ENCODE data around the gene OTX1.
A peak's percentile ranks its signal among the peaks of the same experiment; 100 is the strongest.
"Not testable (repeated sequence)": the region's sequence is repeated elsewhere in the genome, so short reads cannot be mapped to it uniquely, and the experiment has no call there.

OTX1 gene

GRCh38 chr2:63050334-63051041 lies at the start of gene OTX1:
Gene OTX1, plus strand, starts transcription at chr2:63050830. Its CDS starts 2,161 bp downstream, at chr2:63052991.
- DNase-seq (peak; percentile 72), ATAC-seq (peak; percentile 80)

DNA sequence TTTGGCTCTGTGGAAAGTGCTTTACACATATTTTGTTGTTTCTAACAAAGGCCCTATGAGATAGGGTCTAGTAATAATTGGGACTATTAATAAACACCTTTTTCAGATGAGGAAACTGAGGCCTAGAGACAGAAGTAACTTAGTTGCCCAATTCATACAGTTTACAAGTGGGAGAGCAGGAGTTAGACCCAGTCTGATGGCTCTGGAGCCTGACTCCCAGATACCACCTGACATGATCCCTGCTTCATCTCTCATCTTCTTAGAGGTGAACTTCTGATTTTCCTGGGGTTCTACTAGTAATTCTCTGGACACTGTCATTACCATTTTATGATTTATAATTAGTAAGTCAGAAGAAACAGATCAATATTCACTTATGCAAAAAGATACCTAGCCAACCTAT lies 49.1 kb upstream of the OTX1 start:
- no peak for DNase-seq

GRCh38 chr2:63003351-63003750 lies 47.3 kb upstream of the OTX1 start:
- no peak for ATAC-seq
- no peak for DNase-seq

More for the DNA sequence above, 49.1 kb upstream of the OTX1 start:
- no peak for ATAC-seq

DNA sequence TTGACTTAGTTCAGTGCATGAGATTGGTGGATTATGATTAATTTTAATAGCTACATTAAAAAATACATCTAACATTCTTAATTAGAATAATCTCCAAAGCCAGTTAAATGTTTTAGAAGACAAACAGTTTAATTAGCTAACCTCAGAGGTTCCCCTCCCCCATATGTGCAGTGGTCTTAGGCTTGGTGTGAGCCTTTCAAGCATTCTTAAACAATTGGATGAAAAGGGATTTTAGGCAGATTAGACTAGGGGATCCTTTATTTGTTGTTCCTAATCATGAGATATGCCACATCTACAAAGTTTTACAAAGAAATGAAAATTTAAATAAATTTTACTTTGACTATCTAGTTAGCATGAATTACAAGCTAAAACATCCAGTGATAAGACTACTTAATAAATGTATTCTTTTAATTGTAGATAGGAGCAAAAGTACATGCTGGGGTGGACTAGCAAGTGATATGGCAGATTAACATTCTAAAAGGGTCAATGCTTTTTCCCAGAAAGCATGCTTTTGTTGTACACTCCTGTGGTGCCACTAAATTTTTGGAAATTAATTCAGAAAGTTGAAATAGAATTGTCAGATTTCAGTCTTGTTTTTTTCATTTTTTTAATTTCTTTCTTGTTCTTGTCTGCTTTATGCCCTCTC lies 42.7 kb upstream of the OTX1 start:
- DNase-seq (no peak), ATAC-seq (no peak)

- ATAC-seq (no peak), DNase-seq (no peak)
Observed at GRCh38 chr2:63008838-63009237, 41.8 kb upstream of the OTX1 start.

- DNase-seq (no peak), ATAC-seq (no peak)
Observed at GRCh38 chr2:63009490-63009889, 41.1 kb upstream of the OTX1 start.

- ATAC-seq, result no peak
Observed at GRCh38 chr2:63012541-63012940, 38.1 kb upstream of the OTX1 start.

DNA sequence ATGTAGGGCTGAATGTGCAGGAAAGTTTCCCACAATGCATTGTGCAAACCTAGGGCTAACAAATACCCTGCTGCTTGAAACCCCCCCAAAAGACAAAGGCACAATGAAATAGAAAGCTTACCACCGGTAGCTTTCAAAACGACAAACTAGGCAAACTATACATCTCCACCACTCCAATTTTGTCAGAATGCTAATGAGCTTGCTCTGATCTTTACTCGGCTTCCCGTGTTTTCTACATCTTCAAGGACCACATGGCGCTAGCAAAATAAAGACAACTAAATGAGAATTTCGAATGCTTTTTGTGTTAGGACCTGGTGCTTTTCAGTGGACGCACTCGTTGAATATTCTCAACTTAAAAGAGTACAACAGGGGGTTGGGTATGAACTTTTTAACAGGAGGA lies 37.2 kb upstream of the OTX1 start:
- ATAC-seq, result no peak
- no peak for DNase-seq

More at GRCh38 chr2:63012541-63012940, 38.1 kb upstream of the OTX1 start:
- DNase-seq, result no peak

DNA sequence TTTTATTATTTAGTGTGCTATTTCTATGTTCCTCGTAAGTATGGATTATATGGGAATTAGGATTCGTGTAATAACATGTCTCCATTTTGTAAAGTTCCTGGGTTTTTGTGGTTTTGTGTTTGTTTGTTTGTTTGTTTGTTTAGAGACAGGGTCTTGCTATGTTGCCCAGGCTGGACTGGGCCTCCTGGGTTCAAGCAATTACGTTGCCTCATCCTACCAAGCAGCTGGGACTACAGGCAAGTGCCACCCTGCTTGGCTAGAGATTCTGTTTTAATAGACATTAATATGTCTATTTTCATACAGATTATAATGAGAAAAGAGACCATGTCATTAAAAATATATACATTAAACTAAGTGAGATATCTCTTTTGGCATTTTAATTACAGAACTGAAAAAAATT lies 35.2 kb upstream of the OTX1 start:
- ATAC-seq (no peak), DNase-seq (no peak)

DNA sequence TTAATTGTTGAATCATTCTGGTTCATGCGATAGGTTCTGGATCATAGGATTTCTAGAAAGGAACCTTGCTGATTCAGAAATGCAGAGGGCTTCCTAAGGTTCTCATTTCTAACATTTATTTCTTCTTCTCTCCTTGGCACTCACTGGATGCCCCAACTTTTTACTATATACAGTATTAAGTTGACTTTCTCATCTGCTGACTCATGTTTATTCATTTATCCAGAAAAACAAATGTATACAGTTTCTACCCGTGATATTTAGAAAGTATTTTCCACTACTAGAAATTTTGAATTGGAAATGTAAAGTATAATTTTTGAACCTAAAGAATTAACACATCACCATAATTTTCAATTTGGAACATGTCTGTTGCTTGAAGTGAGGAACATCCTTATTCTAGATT lies 32.2 kb upstream of the OTX1 start:
- ATAC-seq (no peak), DNase-seq (no peak)

DNA sequence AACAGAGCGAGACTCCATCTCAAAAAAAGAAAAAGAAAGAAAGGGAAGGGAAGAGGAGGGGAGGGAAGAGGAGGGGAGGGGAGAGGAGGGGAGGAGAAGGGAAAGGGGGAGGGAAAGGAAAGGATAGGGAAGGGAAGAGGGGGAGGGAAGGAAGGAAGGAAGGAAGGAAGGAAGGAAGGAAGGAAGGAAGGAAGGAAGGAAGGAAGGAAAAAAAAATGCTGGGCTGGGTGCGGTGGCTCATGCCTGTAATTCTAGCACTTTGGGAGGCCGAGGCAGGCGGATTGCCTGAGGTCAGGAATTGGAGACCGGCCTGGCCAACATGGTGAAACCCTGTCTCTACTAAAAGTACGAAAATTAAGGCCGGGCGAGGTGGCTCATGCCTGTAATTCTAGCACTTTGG lies 30.9 kb upstream of the OTX1 start:
- not testable (repeated sequence) for DNase-seq, ATAC-seq

DNA sequence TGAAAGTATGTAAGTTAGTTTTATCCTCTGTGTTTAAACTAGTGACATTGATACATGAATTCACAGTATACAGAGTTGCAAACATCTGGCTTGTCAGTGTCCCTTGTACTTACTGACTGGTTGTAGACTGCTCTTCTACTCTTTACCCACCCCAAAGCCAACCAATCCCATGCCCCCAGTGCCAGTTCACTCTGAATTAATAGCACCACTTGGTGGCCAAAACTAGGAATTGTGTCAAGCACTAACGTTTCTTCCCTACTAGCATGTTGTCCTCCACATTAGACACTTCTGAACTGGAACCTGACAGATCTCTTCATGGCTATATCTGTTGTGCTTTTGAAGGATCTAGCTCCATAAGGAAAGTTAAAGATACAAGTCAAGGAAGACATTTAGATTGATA lies 27.2 kb upstream of the OTX1 start:
- no peak for DNase-seq
- ATAC-seq, result no peak

GRCh38 chr2:63027220-63027619 lies 23.4 kb upstream of the OTX1 start:
- DNase-seq, result no peak
- no peak for ATAC-seq

DNA sequence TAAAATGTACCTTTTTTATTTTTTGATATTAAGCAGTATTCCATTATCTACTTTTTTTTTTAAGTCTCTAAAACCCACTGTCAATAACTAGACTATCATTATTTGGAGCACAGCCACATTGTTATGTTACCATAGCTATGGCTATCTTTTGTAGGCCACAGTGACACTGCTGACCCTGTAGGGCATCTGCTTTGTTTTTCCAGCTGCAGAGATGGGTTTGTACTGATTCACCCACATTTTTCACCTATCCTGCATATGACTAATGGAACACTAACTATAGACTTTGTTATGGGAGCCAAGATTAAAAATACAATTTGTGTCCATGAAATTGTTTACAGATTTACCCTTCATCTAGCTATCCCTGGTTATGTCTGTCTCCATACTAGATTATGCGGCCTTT lies 21.6 kb upstream of the OTX1 start:
- ATAC-seq, result no peak
- no peak for DNase-seq

- DNase-seq (no peak), ATAC-seq (no peak)
Observed at GRCh38 chr2:63034526-63034925, 16.1 kb upstream of the OTX1 start.

DNA sequence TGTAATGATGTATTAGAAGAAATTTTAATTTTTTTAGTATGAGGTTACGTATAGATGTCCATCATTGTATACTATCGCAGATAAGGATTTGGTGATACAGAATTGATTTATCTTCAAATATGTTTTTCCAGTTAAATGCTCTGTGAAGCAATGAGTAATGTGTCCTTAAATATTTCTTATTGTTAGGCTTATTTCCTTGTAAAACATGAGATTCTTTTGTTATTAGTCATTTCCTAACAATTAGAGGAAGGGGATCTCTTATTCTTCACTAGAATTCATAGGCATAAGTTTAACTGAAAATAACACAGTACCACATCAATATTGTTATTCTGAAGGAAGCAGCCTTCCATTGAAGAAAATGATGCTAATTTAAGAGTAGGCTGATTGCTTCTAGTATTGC lies 15.5 kb upstream of the OTX1 start:
- ATAC-seq (no peak), DNase-seq (no peak)

DNA sequence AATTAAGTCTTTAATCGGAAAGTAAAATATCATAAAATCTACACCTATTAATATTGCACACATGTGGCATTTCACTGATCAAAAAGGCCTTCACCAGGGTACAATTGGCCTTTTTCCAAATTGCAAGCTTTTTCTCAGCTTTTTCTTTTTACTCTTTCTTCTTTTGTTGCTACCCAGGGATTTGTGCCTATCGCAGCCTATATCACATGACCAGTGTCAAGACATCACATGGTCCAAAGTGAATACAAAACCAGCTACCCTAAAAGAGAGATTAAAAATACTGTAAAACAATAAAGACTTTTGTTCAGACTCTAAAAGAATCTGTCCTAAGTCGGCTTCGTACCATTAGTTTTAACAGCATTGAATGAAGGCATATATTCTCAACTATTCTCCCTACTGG lies 15.0 kb upstream of the OTX1 start:
- DNase-seq (no peak), ATAC-seq (no peak)

- ATAC-seq, result no peak
- DNase-seq, result no peak
Observed at GRCh38 chr2:63038034-63038433, 12.6 kb upstream of the OTX1 start.

DNA sequence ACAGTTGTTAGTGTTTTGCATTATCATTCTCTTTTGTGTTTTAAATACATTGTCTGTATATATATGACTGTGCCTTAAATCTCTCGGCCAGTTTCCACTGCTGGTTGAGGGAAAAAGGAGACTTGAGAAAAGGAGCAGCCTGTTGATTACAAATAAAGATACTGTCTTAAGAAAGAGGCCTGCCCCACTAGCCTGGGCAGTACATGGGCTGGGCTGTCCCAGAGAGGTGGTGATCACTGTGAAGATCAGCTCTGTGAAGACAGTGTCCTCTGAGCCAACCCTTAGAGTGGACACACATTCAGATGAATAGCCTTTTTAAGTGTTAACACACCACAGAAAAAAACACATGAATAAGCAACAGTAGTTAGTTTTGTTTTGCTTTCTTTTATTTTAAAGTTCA lies 10.0 kb upstream of the OTX1 start:
- ATAC-seq, result no peak
- DNase-seq, result no peak

GRCh38 chr2:63041592-63041991 lies 9.0 kb upstream of the OTX1 start:
- DNase-seq (no peak), ATAC-seq (no peak)

- ATAC-seq, result no peak
Observed at GRCh38 chr2:63044362-63045327, 6.0 kb upstream of the OTX1 start.

GRCh38 chr2:63046552-63046951 lies 4.1 kb upstream of the OTX1 start:
- no peak for ATAC-seq
- no peak for DNase-seq

More at GRCh38 chr2:63044362-63045327, 6.0 kb upstream of the OTX1 start:
- DNase-seq, result no peak

DNA sequence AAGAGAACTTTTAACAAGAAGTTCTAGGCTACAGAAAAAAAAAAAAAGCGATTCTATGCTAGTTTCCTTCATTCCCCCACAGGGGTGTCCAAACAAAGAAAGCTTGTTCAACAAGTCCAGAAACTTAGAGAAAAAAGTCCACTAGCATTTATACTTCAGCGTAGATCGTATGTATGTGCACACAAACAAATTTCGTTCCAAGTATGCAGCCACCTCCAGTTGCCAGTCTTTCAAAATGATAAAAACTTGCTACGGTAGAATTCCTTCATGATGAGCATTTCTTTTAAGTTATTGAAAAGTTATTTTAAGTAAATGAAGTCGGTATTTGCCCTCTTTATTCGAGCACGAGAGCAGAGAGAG lies 3.7 kb upstream of the OTX1 start:
- DNase-seq (no peak), ATAC-seq (no peak)
